PFSK-1 (cell line): ENCODE data around the gene PPIB.

Source experiments
- FOXP2 ChIP-seq: optimal IDR thresholded peaks from 2 replicates; pipeline ENCODE3; 2011; ENCODE audit warnings: borderline replicate concordance, control low read depth, inconsistent platforms; ENCODE audit not compliant: insufficient read depth; ENCODE audit errors: extremely low read length, extremely low read depth
- POLR2AphosphoS5 ChIP-seq: IDR thresholded peaks from 2 replicates; pipeline ENCODE4 v1.6.1; 2012; ENCODE audit warnings: low read depth, mild to moderate bottlenecking, control low read depth, low read length, moderate library complexity
- SIN3A ChIP-seq: IDR thresholded peaks from 2 replicates; pipeline ENCODE4 v1.6.1; 2012; ENCODE audit warnings: mild to moderate bottlenecking, low read length, moderate library complexity, borderline replicate concordance; ENCODE audit not compliant: insufficient read depth
- TAF1 ChIP-seq: IDR thresholded peaks from 2 replicates; pipeline ENCODE4 v1.6.1; 2012; ENCODE audit warnings: low read length, control low read depth, borderline replicate concordance; ENCODE audit not compliant: insufficient read depth
- TF ChIP-seq, protein P1 (sequence below), 2 experiments: IDR thresholded peaks; 2 replicates each; pipeline versions ENCODE4 v1.6.1 to v1.8.0; 2011 to 2012; ENCODE audit warnings: low read depth in 2 of 2, low read length in 2 of 2, control low read depth in 1 of 2, inconsistent platforms in 1 of 2, mild to moderate bottlenecking in 1 of 2, moderate library complexity in 1 of 2; ENCODE audit not compliant: insufficient read depth in 1 of 2

PPIB gene

GRCh38 chr15:64117759-64118487 lies 44.9 kb downstream of the PPIB start:
- no peak for TF ChIP-seq FOXP2
- no peak for TF ChIP-seq POLR2AphosphoS5
- no peak for TF ChIP-seq TAF1
- TF ChIP-seq SIN3A: no peak
- TF ChIP-seq, protein P1, sequence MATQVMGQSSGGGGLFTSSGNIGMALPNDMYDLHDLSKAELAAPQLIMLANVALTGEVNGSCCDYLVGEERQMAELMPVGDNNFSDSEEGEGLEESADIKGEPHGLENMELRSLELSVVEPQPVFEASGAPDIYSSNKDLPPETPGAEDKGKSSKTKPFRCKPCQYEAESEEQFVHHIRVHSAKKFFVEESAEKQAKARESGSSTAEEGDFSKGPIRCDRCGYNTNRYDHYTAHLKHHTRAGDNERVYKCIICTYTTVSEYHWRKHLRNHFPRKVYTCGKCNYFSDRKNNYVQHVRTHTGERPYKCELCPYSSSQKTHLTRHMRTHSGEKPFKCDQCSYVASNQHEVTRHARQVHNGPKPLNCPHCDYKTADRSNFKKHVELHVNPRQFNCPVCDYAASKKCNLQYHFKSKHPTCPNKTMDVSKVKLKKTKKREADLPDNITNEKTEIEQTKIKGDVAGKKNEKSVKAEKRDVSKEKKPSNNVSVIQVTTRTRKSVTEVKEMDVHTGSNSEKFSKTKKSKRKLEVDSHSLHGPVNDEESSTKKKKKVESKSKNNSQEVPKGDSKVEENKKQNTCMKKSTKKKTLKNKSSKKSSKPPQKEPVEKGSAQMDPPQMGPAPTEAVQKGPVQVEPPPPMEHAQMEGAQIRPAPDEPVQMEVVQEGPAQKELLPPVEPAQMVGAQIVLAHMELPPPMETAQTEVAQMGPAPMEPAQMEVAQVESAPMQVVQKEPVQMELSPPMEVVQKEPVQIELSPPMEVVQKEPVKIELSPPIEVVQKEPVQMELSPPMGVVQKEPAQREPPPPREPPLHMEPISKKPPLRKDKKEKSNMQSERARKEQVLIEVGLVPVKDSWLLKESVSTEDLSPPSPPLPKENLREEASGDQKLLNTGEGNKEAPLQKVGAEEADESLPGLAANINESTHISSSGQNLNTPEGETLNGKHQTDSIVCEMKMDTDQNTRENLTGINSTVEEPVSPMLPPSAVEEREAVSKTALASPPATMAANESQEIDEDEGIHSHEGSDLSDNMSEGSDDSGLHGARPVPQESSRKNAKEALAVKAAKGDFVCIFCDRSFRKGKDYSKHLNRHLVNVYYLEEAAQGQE (IDR thresholded peaks at IDR 0.05; ENCODE audit: insufficient read depth in 1 of 2, low read depth in 2 of 2, low read length in 2 of 2): no peak

GRCh38 chr15:64112904-64113303 lies 49.9 kb downstream of the PPIB start:
- TF ChIP-seq POLR2AphosphoS5 (no peak), SIN3A (no peak), TAF1 (no peak), FOXP2 (no peak)
- TF ChIP-seq, protein P1 (IDR thresholded peaks at IDR 0.05; ENCODE audit: insufficient read depth in 1 of 2, low read depth in 2 of 2, low read length in 2 of 2): no peak

DNA sequence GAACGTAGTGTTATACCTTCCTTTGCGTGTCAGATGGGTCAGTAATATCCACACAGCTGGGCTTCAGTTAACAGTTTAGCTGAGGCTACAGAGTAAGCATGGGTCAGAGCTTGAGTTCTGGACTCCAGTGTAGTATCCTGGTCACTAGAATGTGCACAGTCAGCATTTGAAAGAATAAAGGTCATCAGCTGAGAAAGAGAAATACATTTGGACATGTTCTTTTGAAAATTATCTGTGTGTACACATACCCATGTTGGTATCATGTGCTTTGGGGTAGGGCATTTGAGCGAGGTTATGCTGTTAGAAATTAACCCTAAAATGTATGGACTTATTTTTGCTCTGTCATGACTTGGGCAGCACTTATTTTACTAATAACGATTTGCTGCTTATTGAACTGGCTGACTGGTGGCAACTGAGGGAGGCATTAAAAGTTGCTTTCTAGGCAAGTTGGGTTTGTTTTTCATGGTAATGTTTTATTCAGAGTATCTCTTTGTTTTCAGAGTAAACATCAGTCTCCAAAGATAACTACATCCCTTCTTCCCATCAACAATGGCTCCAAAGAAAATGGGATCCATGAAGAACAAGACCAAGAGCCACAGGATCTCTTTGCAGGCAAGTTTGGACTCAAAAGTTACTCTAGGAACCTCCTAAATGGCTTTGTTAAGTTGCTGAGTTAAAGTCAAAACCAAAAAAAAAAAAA lies 50.6 kb downstream of the PPIB start:
- TF ChIP-seq, protein P1 (IDR thresholded peaks at IDR 0.05; ENCODE audit: insufficient read depth in 1 of 2, low read depth in 2 of 2, low read length in 2 of 2): no peak
- no peak for TF ChIP-seq SIN3A
- TF ChIP-seq TAF1: no peak
- TF ChIP-seq POLR2AphosphoS5: no peak
- TF ChIP-seq FOXP2: no peak

- TF ChIP-seq POLR2AphosphoS5: no peak
- TF ChIP-seq FOXP2: no peak
- TF ChIP-seq, protein P1 (IDR thresholded peaks at IDR 0.05; ENCODE audit: insufficient read depth in 1 of 2, low read depth in 2 of 2, low read length in 2 of 2): no peak
- TF ChIP-seq TAF1: no peak
- TF ChIP-seq SIN3A: no peak
Observed at GRCh38 chr15:64111679-64112050, 51.2 kb downstream of the PPIB start.
